ENCODE measurements around the gene E2F2. TPM values are rescaled to one million over a fixed set of nuclear protein-coding genes. Genes with fewer than 3 reads are reported as not detected.

Gene E2F2
- total RNA-seq, 2 donors from 2014 or later = 0.14 to 0.35 TPM

DNA sequence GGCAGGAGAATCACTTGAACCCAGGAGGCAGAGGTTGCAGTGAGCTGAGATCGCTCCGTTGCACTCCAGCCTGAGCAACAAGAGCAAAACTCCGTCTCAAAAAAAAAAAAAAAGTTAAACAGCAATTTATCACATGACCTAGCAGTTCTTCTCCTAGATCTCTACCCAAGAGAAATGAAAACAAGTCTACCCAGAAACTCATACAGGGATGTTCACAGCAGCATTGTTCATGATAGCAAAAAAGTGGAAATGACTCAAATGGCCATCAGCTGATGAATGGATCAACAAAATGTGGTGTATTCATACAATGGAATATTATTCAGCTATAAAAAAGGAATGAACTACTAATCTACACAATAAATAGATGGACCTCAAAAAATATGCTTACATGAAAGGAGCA, 40.4 kb upstream of the E2F2 start:
- DNase-seq (ENCODE audit: low spot score) = no peak
- no peak overlapping the region for H3K27ac ChIP-seq
- peaks cover 12 to 49% of the 10 kb centered on the region in 2 donors for H3K4me1 ChIP-seq (ENCODE audit: control insufficient read depth in 1 of 2, low read depth in 2 of 2)
- H3K36me3 ChIP-seq = no peaks in the 10 kb centered on the region
- no peaks in the 10 kb centered on the region for H3K9me3 ChIP-seq
- H3K27me3 ChIP-seq (replicated peaks; ENCODE audit: insufficient read depth) = no peaks in the 10 kb centered on the region
- ATAC-seq (ENCODE audit: insufficient number of reproducible peaks, low FRiP score, low read depth) = no peak
- TF ChIP-seq, protein P1, sequence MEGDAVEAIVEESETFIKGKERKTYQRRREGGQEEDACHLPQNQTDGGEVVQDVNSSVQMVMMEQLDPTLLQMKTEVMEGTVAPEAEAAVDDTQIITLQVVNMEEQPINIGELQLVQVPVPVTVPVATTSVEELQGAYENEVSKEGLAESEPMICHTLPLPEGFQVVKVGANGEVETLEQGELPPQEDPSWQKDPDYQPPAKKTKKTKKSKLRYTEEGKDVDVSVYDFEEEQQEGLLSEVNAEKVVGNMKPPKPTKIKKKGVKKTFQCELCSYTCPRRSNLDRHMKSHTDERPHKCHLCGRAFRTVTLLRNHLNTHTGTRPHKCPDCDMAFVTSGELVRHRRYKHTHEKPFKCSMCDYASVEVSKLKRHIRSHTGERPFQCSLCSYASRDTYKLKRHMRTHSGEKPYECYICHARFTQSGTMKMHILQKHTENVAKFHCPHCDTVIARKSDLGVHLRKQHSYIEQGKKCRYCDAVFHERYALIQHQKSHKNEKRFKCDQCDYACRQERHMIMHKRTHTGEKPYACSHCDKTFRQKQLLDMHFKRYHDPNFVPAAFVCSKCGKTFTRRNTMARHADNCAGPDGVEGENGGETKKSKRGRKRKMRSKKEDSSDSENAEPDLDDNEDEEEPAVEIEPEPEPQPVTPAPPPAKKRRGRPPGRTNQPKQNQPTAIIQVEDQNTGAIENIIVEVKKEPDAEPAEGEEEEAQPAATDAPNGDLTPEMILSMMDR (IDR thresholded peaks at IDR 0.05) = no peak
- no peak overlapping the region for H3K4me3 ChIP-seq

DNA sequence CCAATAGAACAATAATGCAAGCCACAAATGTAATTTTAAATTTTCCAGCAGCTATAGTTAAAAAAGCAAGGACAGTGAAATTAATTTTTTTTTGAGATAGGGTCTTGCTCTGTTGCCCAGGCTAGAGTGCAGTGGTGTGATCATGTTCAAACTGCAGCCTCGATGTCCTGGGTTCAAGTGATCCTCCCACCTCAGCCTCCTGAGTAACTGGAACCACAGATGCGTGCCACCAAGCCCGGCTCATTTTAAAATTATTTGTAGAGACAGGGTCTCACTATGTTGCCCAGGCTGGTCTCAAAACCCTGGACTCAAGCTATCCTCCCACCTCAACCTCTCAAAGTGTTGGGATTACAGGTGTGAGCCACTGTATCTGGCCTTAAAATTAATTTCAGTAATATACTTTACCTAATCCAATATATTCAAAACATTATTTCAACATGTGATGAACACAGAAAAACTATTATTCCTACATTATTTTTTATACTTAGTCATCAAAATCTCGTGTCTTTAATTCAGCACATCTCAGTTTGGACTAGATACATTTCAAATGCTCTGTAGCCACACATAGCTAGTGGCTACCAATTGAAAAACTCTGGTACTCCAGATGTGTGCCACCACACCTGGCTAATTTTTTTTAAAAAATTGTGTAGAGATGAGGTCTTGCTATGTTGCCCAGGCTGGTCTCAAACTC, 39.1 kb upstream of the E2F2 start:
- no peak overlapping the region for H3K4me3 ChIP-seq
- H3K27ac ChIP-seq = peak overlapping the region in 1 of 2 donors; percentile 81
- ATAC-seq (ENCODE audit: insufficient number of reproducible peaks, low FRiP score, low read depth) (no peak), DNase-seq (ENCODE audit: low spot score) (no peak)
- H3K4me1 ChIP-seq (ENCODE audit: control insufficient read depth in 1 of 2, low read depth in 2 of 2) = peaks cover 3 to 48% of the 10 kb centered on the region in 2 donors
- H3K36me3 ChIP-seq = no peaks in the 10 kb centered on the region
- TF ChIP-seq, protein P1 (IDR thresholded peaks at IDR 0.05) = no peak
- no peaks in the 10 kb centered on the region for H3K27me3 ChIP-seq (replicated peaks; ENCODE audit: insufficient read depth)
- no peaks in the 10 kb centered on the region for H3K9me3 ChIP-seq

DNA sequence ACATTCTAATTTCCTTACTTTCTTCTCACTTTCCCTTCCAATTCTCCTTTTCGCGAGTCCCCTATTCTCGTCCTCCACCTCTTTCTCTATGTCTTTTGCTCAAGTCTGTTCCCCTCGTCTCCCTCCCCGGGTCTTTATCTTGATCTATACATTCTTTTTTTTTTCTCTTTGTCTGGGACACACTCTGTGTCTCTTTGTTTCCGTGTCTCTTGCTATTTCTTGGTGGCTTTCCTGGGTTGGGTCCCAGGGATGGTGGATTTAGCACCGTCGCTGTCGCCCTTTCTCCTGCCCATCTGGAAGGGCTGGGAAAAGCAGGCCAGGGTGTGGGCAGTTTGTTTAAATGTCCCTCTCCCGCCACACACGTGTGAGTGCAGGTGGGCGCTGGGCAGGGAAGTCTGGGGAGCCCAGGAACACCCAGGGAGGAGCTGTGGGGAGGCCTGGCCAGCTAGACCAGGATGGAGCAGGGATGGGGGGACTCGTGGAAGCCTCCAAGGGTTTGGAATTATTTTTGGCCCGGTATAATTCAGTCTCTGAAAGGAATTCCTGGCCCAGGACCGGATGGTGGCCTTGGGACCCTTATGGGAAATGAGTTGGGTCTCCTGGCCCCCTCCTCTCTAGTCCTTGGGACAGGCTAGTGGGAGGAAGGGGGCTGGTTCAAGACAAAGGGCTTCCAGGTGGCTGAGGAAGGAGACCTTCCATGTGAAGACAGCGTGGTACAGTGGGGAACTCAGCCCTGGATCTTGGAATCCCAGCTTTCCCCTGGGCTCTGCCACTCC, 37.8 kb upstream of the E2F2 start:
- no peaks in the 10 kb centered on the region for H3K27me3 ChIP-seq (replicated peaks; ENCODE audit: insufficient read depth)
- TF ChIP-seq, protein P1 (IDR thresholded peaks at IDR 0.05) = no peak
- peak overlapping the region; percentile 76 for H3K4me3 ChIP-seq
- H3K27ac ChIP-seq = peak overlapping the region; percentile 81 to 86
- H3K4me1 ChIP-seq (ENCODE audit: control insufficient read depth in 1 of 2, low read depth in 2 of 2) = peaks cover 12 to 52% of the 10 kb centered on the region in 2 donors
- peak; percentile 3 for ATAC-seq (ENCODE audit: insufficient number of reproducible peaks, low FRiP score, low read depth)
- H3K36me3 ChIP-seq = no peaks in the 10 kb centered on the region
- no peaks in the 10 kb centered on the region for H3K9me3 ChIP-seq
- no peak for DNase-seq (ENCODE audit: low spot score)

DNA sequence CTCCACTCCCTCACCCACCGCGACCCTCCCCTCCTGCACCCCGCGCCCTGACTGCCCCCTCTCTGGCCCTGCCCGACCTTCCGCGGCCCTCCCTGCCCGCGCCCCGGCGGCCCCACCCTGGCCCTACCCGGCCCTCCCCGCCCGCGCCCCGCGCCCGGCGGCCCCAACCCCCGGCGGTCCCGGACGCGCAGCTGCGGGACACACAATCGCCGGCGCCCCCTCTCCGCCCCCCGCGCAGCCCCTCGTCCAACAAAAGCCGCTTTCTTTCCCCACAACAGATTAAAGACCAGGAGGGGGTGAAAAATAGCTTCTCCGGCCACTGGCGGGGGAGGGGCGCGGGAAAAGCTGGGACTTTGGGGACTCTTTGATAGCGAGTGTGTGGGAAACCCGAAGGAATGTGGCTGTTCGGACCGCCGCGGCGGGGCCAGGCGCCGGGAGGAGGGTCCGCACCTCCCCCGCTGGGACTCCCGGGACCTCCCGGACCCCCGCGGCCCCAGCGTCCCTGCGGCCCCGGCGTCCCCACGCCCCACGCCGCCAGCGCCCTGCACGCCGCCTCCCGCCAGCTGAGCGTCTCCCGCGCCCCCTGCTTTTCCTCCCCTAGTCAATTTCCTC, 37.1 kb upstream of the E2F2 start:
- ATAC-seq (ENCODE audit: insufficient number of reproducible peaks, low FRiP score, low read depth) (no peak), DNase-seq (ENCODE audit: low spot score) (no peak)
- no peaks in the 10 kb centered on the region for H3K27me3 ChIP-seq (replicated peaks; ENCODE audit: insufficient read depth)
- peak overlapping the region; percentile 76 for H3K4me3 ChIP-seq
- peaks cover 19 to 59% of the 10 kb centered on the region in 2 donors for H3K4me1 ChIP-seq (ENCODE audit: control insufficient read depth in 1 of 2, low read depth in 2 of 2)
- no peaks in the 10 kb centered on the region for H3K36me3 ChIP-seq
- H3K27ac ChIP-seq = peak overlapping the region; percentile 81 to 86
- TF ChIP-seq, protein P1 (IDR thresholded peaks at IDR 0.05) = no peak
- H3K9me3 ChIP-seq = no peaks in the 10 kb centered on the region

DNA sequence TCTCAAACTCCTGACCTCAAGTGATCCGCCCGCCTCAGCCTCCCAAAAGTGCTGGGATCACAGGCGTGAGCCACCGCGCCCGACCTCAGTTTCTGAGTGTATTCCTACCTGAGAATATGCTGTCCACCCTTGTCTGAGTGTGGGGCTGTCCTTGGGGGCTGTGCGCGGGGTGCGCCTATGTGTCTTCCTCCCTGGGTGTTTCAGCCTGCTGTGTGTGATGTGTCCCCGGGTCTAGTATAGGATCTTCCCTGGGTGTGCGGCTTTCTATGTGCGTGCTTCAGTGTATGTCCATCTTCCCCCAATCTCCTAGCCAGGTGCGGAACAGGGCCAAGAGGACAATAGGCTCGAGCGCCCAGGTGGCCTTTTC, 36.6 kb upstream of the E2F2 start:
- DNase-seq (ENCODE audit: low spot score) = no peak
- ATAC-seq (ENCODE audit: insufficient number of reproducible peaks, low FRiP score, low read depth) = no peak
- Histone ChIP-seq H3K4me3 (peak overlapping the region; percentile 76), H3K27me3 (replicated peaks; ENCODE audit: insufficient read depth) (no peaks in the 10 kb centered on the region), H3K27ac (peak overlapping the region; percentile 81 to 86), H3K36me3 (no peaks in the 10 kb centered on the region), H3K9me3 (no peaks in the 10 kb centered on the region), H3K4me1 (ENCODE audit: control insufficient read depth in 1 of 2, low read depth in 2 of 2) (peaks cover 23 to 63% of the 10 kb centered on the region in 2 donors)
- TF ChIP-seq, protein P1 (IDR thresholded peaks at IDR 0.05) = no peak

Measured in thoracic aorta (tissue), 2 donors.